Ascending aorta (tissue), 2 donors: ENCODE results near the gene ATP5F1E. TPM values are rescaled to one million over a fixed set of nuclear protein-coding genes. Genes with fewer than 3 reads are reported as not detected.

Experiments used
- DNase-seq, 2 donors: peaks; one replicate each; pipeline ENCODE4 v3.0.0-alpha.2; 2019; ENCODE audit warnings: low spot score in 2 of 2
- H3K27ac ChIP-seq, 2 donors: fragments of 200-600 bp; sonication (generic); one replicate each; pipeline ENCODE4 v1.5.1; 2016 to 2017; ENCODE audit warnings: mild to moderate bottlenecking in 1 of 2
- H3K27me3 ChIP-seq: fragments of 200-600 bp; sonication (generic); one replicate; pipeline ENCODE4 v1.5.1; 2017
- H3K36me3 ChIP-seq, 2 donors: fragments of 200-600 bp; sonication (generic); one replicate each; pipeline ENCODE4 v1.5.1; 2016
- H3K4me1 ChIP-seq, 2 donors: fragments of 200-600 bp; sonication (generic); one replicate each; pipeline ENCODE4 v1.5.1; 2016 to 2017; ENCODE audit warnings: mild to moderate bottlenecking in 1 of 2
- H3K4me3 ChIP-seq, 2 donors: fragments of 200-600 bp; sonication (generic); one replicate each; pipeline ENCODE4 v1.5.1; 2016 to 2017; ENCODE audit warnings: mild to moderate bottlenecking in 1 of 2
- H3K9me3 ChIP-seq, 2 donors: fragments of 200-600 bp; sonication (generic); one replicate each; pipeline ENCODE4 v1.5.1; 2016
- intact Hi-C: fragments of 100-400 bp; cut with DNase I; formaldehyde crosslinking; loops from one replicate; pipeline ENCODE4 v1.15.1; 2023
- total RNA-seq: library from RNA; depleted of rRNA; stranded (reverse); fragments of >200 nt; gene quantifications from one replicate; pipeline ENCODE4 v1.1.0, GENCODE V29; 2016
- TF ChIP-seq, protein P1 (sequence below), 3 experiments: fragments of 200-600 bp in 2 of 3; fragments of 450-650 bp in 1 of 3; sonication (generic) in 2 of 3; IDR thresholded peaks; one replicate each; pipeline ENCODE4 v1.5.1; 2016 to 2019; ENCODE audit warnings: antibody characterized with exemption in 3 of 3, mild to moderate bottlenecking in 1 of 3, moderate library complexity in 1 of 3

The ATP5F1E gene
- total RNA-seq, 1 donor from 2014 or later: 12.7 TPM

DNA sequence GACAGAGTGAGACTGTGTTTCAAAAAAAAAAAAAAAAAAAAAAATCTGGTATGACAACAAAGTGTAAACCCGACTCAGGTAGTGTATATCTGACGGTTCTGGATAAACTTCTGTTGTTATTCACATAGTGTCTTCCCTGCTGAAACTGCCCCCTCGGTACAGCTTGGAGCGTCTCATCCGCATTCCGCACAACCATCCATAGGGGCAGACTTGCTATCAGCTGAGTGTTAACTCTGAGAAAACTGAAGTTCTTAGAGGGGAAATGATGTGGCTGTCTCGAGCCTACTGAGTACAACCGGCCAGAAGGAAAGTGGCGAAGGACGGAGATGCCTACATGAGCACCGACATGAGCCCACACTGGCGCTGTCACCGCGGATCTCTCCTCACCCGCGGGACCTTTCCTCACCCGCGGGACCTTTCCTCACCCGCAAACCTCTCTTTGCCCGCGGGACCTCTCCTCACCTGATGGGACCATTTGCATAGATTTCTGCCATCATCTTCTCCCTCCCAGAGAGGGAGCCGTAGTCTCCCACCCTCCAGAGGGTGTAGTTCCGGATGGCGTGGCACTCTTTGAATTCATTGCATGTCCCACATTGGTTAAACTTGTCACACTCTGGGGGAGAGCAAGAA is 34.9 kb downstream of the ATP5F1E start:
- Histone ChIP-seq H3K4me3 (no peak overlapping the region), H3K36me3 (peaks cover 85 to 96% of the 10 kb centered on the region in 2 donors), H3K4me1 (no peaks in the 10 kb centered on the region), H3K9me3 (no peaks in the 10 kb centered on the region), H3K27ac (no peak overlapping the region), H3K27me3 (no peaks in the 10 kb centered on the region)
- intact Hi-C loops: loop anchor here (5.0 kb wide), 1 partner anchor 940 kb away; no protein-coding TSS in a partner anchor
- no peak for DNase-seq
- TF ChIP-seq, protein P1, sequence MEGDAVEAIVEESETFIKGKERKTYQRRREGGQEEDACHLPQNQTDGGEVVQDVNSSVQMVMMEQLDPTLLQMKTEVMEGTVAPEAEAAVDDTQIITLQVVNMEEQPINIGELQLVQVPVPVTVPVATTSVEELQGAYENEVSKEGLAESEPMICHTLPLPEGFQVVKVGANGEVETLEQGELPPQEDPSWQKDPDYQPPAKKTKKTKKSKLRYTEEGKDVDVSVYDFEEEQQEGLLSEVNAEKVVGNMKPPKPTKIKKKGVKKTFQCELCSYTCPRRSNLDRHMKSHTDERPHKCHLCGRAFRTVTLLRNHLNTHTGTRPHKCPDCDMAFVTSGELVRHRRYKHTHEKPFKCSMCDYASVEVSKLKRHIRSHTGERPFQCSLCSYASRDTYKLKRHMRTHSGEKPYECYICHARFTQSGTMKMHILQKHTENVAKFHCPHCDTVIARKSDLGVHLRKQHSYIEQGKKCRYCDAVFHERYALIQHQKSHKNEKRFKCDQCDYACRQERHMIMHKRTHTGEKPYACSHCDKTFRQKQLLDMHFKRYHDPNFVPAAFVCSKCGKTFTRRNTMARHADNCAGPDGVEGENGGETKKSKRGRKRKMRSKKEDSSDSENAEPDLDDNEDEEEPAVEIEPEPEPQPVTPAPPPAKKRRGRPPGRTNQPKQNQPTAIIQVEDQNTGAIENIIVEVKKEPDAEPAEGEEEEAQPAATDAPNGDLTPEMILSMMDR (IDR thresholded peaks at IDR 0.05): no peak

DNA sequence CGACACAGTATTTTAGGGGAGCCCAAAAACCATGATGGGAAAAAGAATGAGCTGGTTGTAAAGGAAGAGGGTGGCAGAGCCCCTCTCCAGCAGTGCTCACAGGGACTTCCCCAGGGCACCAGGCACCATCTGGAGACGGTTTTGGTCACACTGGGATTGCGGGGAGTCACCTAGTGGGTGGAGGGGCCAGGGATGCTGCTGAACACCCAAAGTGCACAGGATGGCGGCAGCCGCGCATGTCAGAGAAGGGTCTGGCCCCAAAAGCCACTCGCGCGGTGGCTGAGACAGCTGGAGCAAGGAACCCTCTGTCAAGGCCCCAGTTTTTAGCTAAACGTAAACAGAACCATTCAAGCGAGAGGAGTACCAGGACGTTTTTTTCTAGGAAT is 35.9 kb downstream of the ATP5F1E start:
- intact Hi-C loops: loop anchor here (5.0 kb wide), 1 partner anchor 941 kb away; no protein-coding TSS in a partner anchor
- Histone ChIP-seq H3K4me1 (no peaks in the 10 kb centered on the region), H3K27me3 (no peaks in the 10 kb centered on the region), H3K9me3 (no peaks in the 10 kb centered on the region), H3K27ac (no peak overlapping the region), H3K4me3 (no peak overlapping the region), H3K36me3 (peaks cover 83 to 94% of the 10 kb centered on the region in 2 donors)
- TF ChIP-seq, protein P1 (IDR thresholded peaks at IDR 0.05): no peak
- DNase-seq: no peak

DNA sequence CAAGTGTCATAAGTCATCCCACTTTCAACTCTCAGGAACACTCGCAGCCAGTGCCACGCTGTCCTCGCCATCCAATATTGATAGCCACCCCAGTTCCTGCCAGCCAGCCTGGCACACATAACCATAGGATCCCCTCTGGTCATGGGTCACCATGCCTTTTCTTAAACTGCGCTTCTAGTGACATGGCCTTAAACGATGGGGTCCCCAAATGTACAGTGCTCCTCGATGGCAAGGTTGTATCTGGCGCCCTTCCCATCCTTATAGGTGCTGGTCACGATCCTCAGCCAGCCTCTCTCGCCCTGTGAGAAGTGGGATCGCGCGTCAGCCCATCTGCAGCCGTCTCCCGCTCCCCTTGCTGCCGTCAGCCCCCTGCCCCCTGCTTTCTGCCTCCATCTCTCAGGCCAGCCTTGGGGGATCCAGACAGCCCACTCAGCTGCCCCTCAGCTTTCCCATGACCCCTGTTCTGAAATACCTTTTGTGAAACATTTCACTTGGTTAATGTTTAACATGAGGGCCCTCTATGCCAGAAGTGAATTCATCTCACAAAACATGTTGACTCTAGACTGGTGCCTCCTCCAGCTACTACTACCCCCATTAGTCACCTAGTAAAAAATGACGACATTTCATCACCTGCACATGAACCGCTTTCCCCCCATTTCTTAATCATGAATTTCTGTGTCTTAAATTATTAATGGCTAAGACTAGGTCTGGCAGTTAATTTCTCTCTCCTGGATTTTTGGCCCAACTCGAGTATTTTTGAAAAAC is 36.5 kb downstream of the ATP5F1E start:
- intact Hi-C loops: loop anchor here (5.0 kb wide), 1 partner anchor 942 kb away; no protein-coding TSS in a partner anchor
- TF ChIP-seq, protein P1 (IDR thresholded peaks at IDR 0.05): no peak
- H3K27ac ChIP-seq: peak overlapping the region in 1 of 2 donors; percentile 2
- no peaks in the 10 kb centered on the region for H3K27me3 ChIP-seq
- H3K9me3 ChIP-seq: no peaks in the 10 kb centered on the region
- DNase-seq: no peak
- H3K4me3 ChIP-seq: no peak overlapping the region
- H3K36me3 ChIP-seq: peaks cover 83 to 94% of the 10 kb centered on the region in 2 donors
- H3K4me1 ChIP-seq: no peaks in the 10 kb centered on the region

DNA sequence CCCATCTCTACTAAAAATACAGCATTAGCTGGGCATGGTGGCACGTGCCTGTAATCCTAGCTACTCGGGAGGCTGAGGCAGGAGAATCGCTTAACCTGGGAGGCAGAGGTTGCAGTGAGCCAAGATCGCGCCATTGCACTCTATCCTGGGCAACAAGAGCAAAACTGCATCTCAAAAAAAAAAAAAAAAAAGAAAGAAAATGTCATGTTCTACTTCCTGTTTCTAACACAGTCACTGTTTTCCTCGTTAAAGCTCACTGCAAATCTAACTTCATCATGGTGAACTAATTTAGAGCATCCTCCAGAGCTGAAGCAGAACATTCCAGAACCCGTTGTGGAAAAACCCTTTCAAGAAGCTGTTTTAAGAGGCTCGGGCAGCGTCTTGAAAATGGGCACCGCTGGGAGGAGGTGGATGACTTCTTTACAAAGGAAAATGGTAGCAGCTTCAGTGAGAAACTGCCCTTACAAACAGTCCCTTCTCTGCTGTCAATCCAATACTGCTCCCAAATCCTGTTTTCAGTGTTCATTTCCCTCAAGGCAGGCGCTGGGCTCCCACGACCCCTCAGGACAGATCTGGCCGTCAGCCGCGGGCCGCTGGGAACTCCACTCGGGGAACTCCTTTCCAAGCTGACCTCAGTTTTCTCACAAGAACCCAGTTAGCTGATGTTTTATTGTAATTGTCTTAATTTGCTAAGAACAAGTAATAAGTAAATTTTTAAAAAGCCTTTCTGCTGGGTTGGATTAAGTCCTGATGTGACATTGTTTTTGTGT is 37.6 kb downstream of the ATP5F1E start:
- TF ChIP-seq, protein P1 (IDR thresholded peaks at IDR 0.05): no peak
- no peak overlapping the region for H3K4me3 ChIP-seq
- H3K36me3 ChIP-seq: peaks cover 87 to 97% of the 10 kb centered on the region in 2 donors
- no peaks in the 10 kb centered on the region for H3K9me3 ChIP-seq
- H3K4me1 ChIP-seq: no peaks in the 10 kb centered on the region
- H3K27me3 ChIP-seq: no peaks in the 10 kb centered on the region
- no peak for DNase-seq
- H3K27ac ChIP-seq: peak overlapping the region in 1 of 2 donors; percentile 2
- intact Hi-C loops: loop anchor here (5.0 kb wide), 1 partner anchor 943 kb away; no protein-coding TSS in a partner anchor

DNA sequence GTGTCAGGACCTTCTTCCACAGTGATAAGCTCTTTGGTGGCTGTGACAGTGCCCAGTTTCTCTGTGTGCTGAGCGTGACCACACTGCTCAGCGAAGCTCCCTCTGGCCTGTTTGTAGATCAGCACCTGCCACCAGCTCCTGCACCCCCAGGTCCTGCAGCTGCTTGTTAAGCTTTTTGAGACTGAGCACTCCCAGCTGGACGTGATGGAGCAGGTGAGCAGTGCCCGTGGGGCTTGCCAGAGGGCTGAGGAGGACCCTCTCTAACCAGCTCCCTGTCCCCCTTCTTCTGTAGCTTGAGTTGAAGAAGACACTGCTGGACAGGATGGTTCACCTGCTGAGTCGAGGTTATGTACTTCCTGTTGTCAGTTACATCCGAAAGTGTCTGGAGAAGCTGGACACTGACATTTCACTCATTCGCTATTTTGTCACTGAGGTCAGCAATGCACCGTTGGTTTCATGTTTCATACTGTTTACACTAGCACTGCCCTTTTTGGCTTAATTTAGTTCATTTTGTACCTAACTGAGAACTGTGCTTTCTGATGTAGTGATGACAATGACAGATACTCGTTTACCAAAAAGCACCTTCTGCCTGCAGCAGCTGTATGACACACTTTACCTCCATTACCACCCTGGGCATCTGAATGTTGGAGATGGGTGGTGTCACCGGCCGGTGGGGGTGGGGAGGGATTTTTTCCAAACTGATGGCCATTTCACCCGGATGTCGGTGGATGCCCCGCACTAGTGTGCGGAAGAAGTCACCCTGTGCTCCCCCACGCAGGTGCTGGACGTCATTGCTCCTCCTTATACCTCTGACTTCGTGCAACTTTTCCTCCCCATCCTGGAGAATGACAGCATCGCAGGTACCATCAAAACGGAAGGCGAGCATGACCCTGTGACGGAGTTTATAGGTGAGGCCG is 38.5 kb downstream of the ATP5F1E start:
- no peak overlapping the region for H3K4me3 ChIP-seq
- H3K27me3 ChIP-seq: no peaks in the 10 kb centered on the region
- no peaks in the 10 kb centered on the region for H3K4me1 ChIP-seq
- peaks cover 84 to 97% of the 10 kb centered on the region in 2 donors for H3K36me3 ChIP-seq
- TF ChIP-seq, protein P1 (IDR thresholded peaks at IDR 0.05): no peak
- intact Hi-C loops: no loop called here
- DNase-seq: no peak
- H3K9me3 ChIP-seq: no peaks in the 10 kb centered on the region
- no peak overlapping the region for H3K27ac ChIP-seq
